Adipocyte (in vitro differentiated cells): ENCODE results near the gene MPHOSPH6.

ENCODE experiments used
- DNase-seq: peaks from one replicate; pipeline ENCODE4 v3.0.0-alpha.2; 2015; ENCODE audit warnings: low read depth
- H3K27me3 ChIP-seq: replicated peaks from 2 replicates; pipeline ENCODE4 v1.7.0; 2013; ENCODE audit warnings: mild to moderate bottlenecking, low read length, moderate library complexity; ENCODE audit not compliant: control insufficient read depth, insufficient read depth
- H3K36me3 ChIP-seq: 2 replicates; pipeline ENCODE4 v1.7.0; 2013; ENCODE audit warnings: low read length, mild to moderate bottlenecking, moderate library complexity; ENCODE audit not compliant: control insufficient read depth, insufficient read depth, severe bottlenecking
- H3K4me1 ChIP-seq: 2 replicates; pipeline ENCODE4 v1.7.0; 2013; ENCODE audit warnings: mild to moderate bottlenecking, low read length, moderate library complexity; ENCODE audit not compliant: control insufficient read depth, insufficient read depth
- H3K4me3 ChIP-seq: 2 replicates; pipeline ENCODE4 v1.7.0; 2013; ENCODE audit warnings: mild to moderate bottlenecking, low read length, moderate library complexity
- H3K9ac ChIP-seq: 2 replicates; pipeline ENCODE4 v1.7.0; 2013; ENCODE audit warnings: mild to moderate bottlenecking, low read length, moderate library complexity
- H3K9me3 ChIP-seq: 2 replicates; pipeline ENCODE4 v1.7.0; 2013; ENCODE audit warnings: mild to moderate bottlenecking, low read length, moderate library complexity; ENCODE audit not compliant: control insufficient read depth

Gene MPHOSPH6

GRCh38 chr16:82190386-82190785, 20.4 kb upstream of the MPHOSPH6 start:
- no peaks in the 10 kb centered on the region for H3K36me3 ChIP-seq
- peaks cover 6% of the 10 kb centered on the region for H3K4me1 ChIP-seq
- H3K9ac ChIP-seq = no peak overlapping the region
- no peaks in the 10 kb centered on the region for H3K9me3 ChIP-seq
- H3K4me3 ChIP-seq = no peak overlapping the region
- DNase-seq = no peak
- H3K27me3 ChIP-seq = no peaks in the 10 kb centered on the region

- H3K9ac ChIP-seq = no peak overlapping the region
- no peaks in the 10 kb centered on the region for H3K9me3 ChIP-seq
- no peaks in the 10 kb centered on the region for H3K27me3 ChIP-seq
- peaks cover under 1% of the 10 kb centered on the region for H3K4me1 ChIP-seq
- no peak overlapping the region for H3K4me3 ChIP-seq
- H3K36me3 ChIP-seq = no peaks in the 10 kb centered on the region
- DNase-seq = no peak
These were observed 17.8 kb upstream of the MPHOSPH6 start for GRCh38 chr16:82187829-82188228.

GRCh38 chr16:82185012-82185411, 15.0 kb upstream of the MPHOSPH6 start:
- Histone ChIP-seq H3K4me3 (no peak overlapping the region), H3K9me3 (no peaks in the 10 kb centered on the region)
- DNase-seq = no peak

GRCh38 chr16:82184213-82184612, 14.2 kb upstream of the MPHOSPH6 start:
- Histone ChIP-seq H3K27me3 (no peaks in the 10 kb centered on the region), H3K9me3 (no peaks in the 10 kb centered on the region), H3K36me3 (no peaks in the 10 kb centered on the region), H3K9ac (no peak overlapping the region), H3K4me3 (no peak overlapping the region), H3K4me1 (no peaks in the 10 kb centered on the region)
- no peak for DNase-seq

More at GRCh38 chr16:82185012-82185411, 15.0 kb upstream of the MPHOSPH6 start:
- Histone ChIP-seq H3K27me3 (no peaks in the 10 kb centered on the region), H3K9ac (no peak overlapping the region), H3K36me3 (no peaks in the 10 kb centered on the region), H3K4me1 (no peaks in the 10 kb centered on the region)

- H3K36me3 ChIP-seq = no peaks in the 10 kb centered on the region
- no peak overlapping the region for H3K4me3 ChIP-seq
- no peaks in the 10 kb centered on the region for H3K9me3 ChIP-seq
- DNase-seq = no peak
- no peak overlapping the region for H3K9ac ChIP-seq
- no peaks in the 10 kb centered on the region for H3K27me3 ChIP-seq
- H3K4me1 ChIP-seq = no peaks in the 10 kb centered on the region
These were observed 13.0 kb upstream of the MPHOSPH6 start for GRCh38 chr16:82183004-82183397.

- no peaks in the 10 kb centered on the region for H3K36me3 ChIP-seq
- H3K27me3 ChIP-seq = no peaks in the 10 kb centered on the region
- no peak overlapping the region for H3K4me3 ChIP-seq
- no peaks in the 10 kb centered on the region for H3K4me1 ChIP-seq
- H3K9ac ChIP-seq = no peak overlapping the region
- DNase-seq = no peak
- no peaks in the 10 kb centered on the region for H3K9me3 ChIP-seq
These were observed 12.4 kb upstream of the MPHOSPH6 start for GRCh38 chr16:82182266-82183003.

- no peak overlapping the region for H3K4me3 ChIP-seq
- H3K4me1 ChIP-seq = no peaks in the 10 kb centered on the region
- H3K27me3 ChIP-seq = no peaks in the 10 kb centered on the region
- no peak for DNase-seq
- no peak overlapping the region for H3K9ac ChIP-seq
- no peaks in the 10 kb centered on the region for H3K9me3 ChIP-seq
- H3K36me3 ChIP-seq = no peaks in the 10 kb centered on the region
These were observed 11.6 kb upstream of the MPHOSPH6 start for GRCh38 chr16:82181461-82182185.

- no peak for DNase-seq
- Histone ChIP-seq H3K9me3 (no peaks in the 10 kb centered on the region), H3K27me3 (peaks cover 3% of the 10 kb centered on the region), H3K9ac (no peak overlapping the region), H3K36me3 (no peaks in the 10 kb centered on the region), H3K4me1 (no peaks in the 10 kb centered on the region), H3K4me3 (no peak overlapping the region)
These were observed 8.3 kb upstream of the MPHOSPH6 start for GRCh38 chr16:82178352-82178751.

GRCh38 chr16:82177555-82177954, 7.5 kb upstream of the MPHOSPH6 start:
- no peak overlapping the region for H3K9ac ChIP-seq
- no peaks in the 10 kb centered on the region for H3K4me1 ChIP-seq
- H3K9me3 ChIP-seq = no peaks in the 10 kb centered on the region
- H3K4me3 ChIP-seq = no peak overlapping the region
- no peak for DNase-seq
- H3K36me3 ChIP-seq = no peaks in the 10 kb centered on the region
- peaks cover 8% of the 10 kb centered on the region for H3K27me3 ChIP-seq

GRCh38 chr16:82176204-82176603, 6.2 kb upstream of the MPHOSPH6 start:
- H3K9me3 ChIP-seq = no peaks in the 10 kb centered on the region
- peaks cover 8% of the 10 kb centered on the region for H3K27me3 ChIP-seq
- no peak overlapping the region for H3K4me3 ChIP-seq
- H3K36me3 ChIP-seq = no peaks in the 10 kb centered on the region
- no peak overlapping the region for H3K9ac ChIP-seq
- no peak for DNase-seq
- no peaks in the 10 kb centered on the region for H3K4me1 ChIP-seq

- no peak for DNase-seq
- Histone ChIP-seq H3K9ac (no peak overlapping the region), H3K36me3 (no peaks in the 10 kb centered on the region), H3K27me3 (peaks cover 8% of the 10 kb centered on the region), H3K9me3 (no peaks in the 10 kb centered on the region), H3K4me3 (no peak overlapping the region), H3K4me1 (no peaks in the 10 kb centered on the region)
These were observed 5.6 kb upstream of the MPHOSPH6 start for GRCh38 chr16:82175627-82176026.
